ENCODE results near the gene GIT2.

The GIT2 gene

GRCh38 chr12:109968032-109968420, 28.1 kb downstream of the GIT2 start:
- no peak for DNase-seq

GRCh38 chr12:109967383-109968031, 28.7 kb downstream of the GIT2 start:
- DNase-seq, result no peak

- no peak for DNase-seq
These were observed 29.6 kb downstream of the GIT2 start for GRCh38 chr12:109966546-109966945.

GRCh38 chr12:109963743-109964429, 32.3 kb downstream of the GIT2 start:
- no peak for DNase-seq

- DNase-seq, result no peak
These were observed 32.8 kb downstream of the GIT2 start for GRCh38 chr12:109963330-109963729.

GRCh38 chr12:109962398-109962797, 33.8 kb downstream of the GIT2 start:
- no peak for DNase-seq

- DNase-seq, result no peak
These were observed 34.6 kb downstream of the GIT2 start for GRCh38 chr12:109961612-109962011.

- DNase-seq, result no peak
These were observed 35.0 kb downstream of the GIT2 start for GRCh38 chr12:109961201-109961600.

GRCh38 chr12:109959411-109960093, 36.6 kb downstream of the GIT2 start:
- no peak for DNase-seq

GRCh38 chr12:109958374-109958773, 37.8 kb downstream of the GIT2 start:
- DNase-seq, result no peak

GRCh38 chr12:109953656-109954055, 42.5 kb downstream of the GIT2 start:
- no peak for DNase-seq

GRCh38 chr12:109952873-109953272, 43.3 kb downstream of the GIT2 start:
- DNase-seq, result no peak

- DNase-seq, result no peak
These were observed 43.9 kb downstream of the GIT2 start for GRCh38 chr12:109952160-109952858.

GRCh38 chr12:109951751-109952150, 44.4 kb downstream of the GIT2 start:
- DNase-seq, result no peak

- no peak for DNase-seq
These were observed 45.0 kb downstream of the GIT2 start for GRCh38 chr12:109951136-109951535.

GRCh38 chr12:109950625-109951024, 45.5 kb downstream of the GIT2 start:
- DNase-seq, result no peak

- no peak for DNase-seq
These were observed 47.1 kb downstream of the GIT2 start for GRCh38 chr12:109949089-109949488.

GRCh38 chr12:109948368-109948767, 47.8 kb downstream of the GIT2 start:
- DNase-seq, result no peak

GRCh38 chr12:109947521-109947920, 48.6 kb downstream of the GIT2 start:
- no peak for DNase-seq

GRCh38 chr12:109946913-109947312, 49.3 kb downstream of the GIT2 start:
- no peak for DNase-seq

GRCh38 chr12:109946505-109946904, 49.7 kb downstream of the GIT2 start:
- no peak for DNase-seq

GRCh38 chr12:109944561-109945359, 51.4 kb downstream of the GIT2 start:
- no peak for DNase-seq

GRCh38 chr12:109943811-109944210, 52.4 kb downstream of the GIT2 start:
- no peak for DNase-seq

Measured in cortex of kidney (tissue), 1 donor.